Kidney (tissue), 14 donors: ENCODE data around the gene CHD2. TPM values are rescaled to one million over a fixed set of nuclear protein-coding genes. Genes with fewer than 3 reads are reported as not detected.
A peak's percentile ranks its signal among the peaks of the same experiment; 100 is the strongest.

Experiments used
- DNase-seq, 5 donors: peaks; one replicate each; pipeline ENCODE4 v3.0.0-alpha.2; 2013 to 2020
- FAIRE-seq: peaks from 2 replicates; lab custom pipeline; 2012; peaks lifted over from hg19 to GRCh38; lab: Jason Lieb, UNC
- H3K27ac ChIP-seq, 2 donors: one replicate each; pipeline ENCODE4 v1.7.0; 2013; ENCODE audit warnings: low read depth in 2 of 2, low read length in 2 of 2, inconsistent platforms in 1 of 2
- H3K27me3 ChIP-seq: one replicate; pipeline ENCODE4 v1.7.1; 2013; ENCODE audit warnings: low read length, inconsistent platforms; ENCODE audit not compliant: control insufficient read depth, insufficient read depth
- H3K36me3 ChIP-seq, 3 donors: one replicate each; pipeline versions ENCODE4 v1.7.0 to v1.7.1; 2013; ENCODE audit warnings: low read length in 3 of 3, control low read depth in 1 of 3, inconsistent platforms in 1 of 3; ENCODE audit not compliant: insufficient read depth in 3 of 3, control insufficient read depth in 2 of 3
- H3K4me1 ChIP-seq, 3 donors: one replicate each; pipeline versions ENCODE4 v1.7.0 to v1.7.1; 2013; ENCODE audit warnings: low read length in 3 of 3, inconsistent platforms in 1 of 3, low read depth in 1 of 3; ENCODE audit not compliant: control insufficient read depth in 2 of 3, insufficient read depth in 2 of 3
- H3K4me3 ChIP-seq, 3 donors: one replicate each; pipeline versions ENCODE4 v1.7.0 to v1.8.1; 2013; ENCODE audit warnings: low read length in 3 of 3, control low read depth in 1 of 3, inconsistent platforms in 1 of 3
- H3K9ac ChIP-seq, 3 donors: one replicate each; pipeline versions ENCODE4 v1.7.0 to v1.7.1; 2013; ENCODE audit warnings: low read length in 3 of 3, control low read depth in 1 of 3, inconsistent platforms in 1 of 3
- H3K9me3 ChIP-seq, 3 donors: one replicate each; pipeline versions ENCODE4 v1.7.0 to v1.7.1; 2013; ENCODE audit warnings: low read length in 3 of 3, control low read depth in 1 of 3, inconsistent platforms in 1 of 3; ENCODE audit not compliant: control insufficient read depth in 2 of 3, insufficient read depth in 1 of 3
- intact Hi-C: fragments of 100-400 bp; cut with DNase I; formaldehyde crosslinking; loops from one replicate; pipeline ENCODE4 v1.11.1; 2022
- polyA plus RNA-seq: library from polyadenylated mRNA; stranded (reverse); fragments of 350-450 nt; fragmentation: Illumina TruSeq; extraction: RNeasy Lipid Tissue Mini Kit (QIAGEN cat#74804); gene quantifications from one replicate; pipeline ENCODE4 v1.2.3, GENCODE V29; 2014; ENCODE audit warnings: low read depth, low replicate concordance; ENCODE audit not compliant: insufficient read depth
- total RNA-seq: library from RNA; stranded (reverse); fragmentation: NEBNext Ultra II Directional; extraction: Animal tissue kit (Norgen Biotek cat#: 25700); gene quantifications from one replicate; pipeline ENCODE4 v1.2.1, GENCODE V29; 2021
- TF ChIP-seq, protein P1 (sequence below): IDR thresholded peaks from 3 replicates; pipeline ENCODE4 v1.5.1; 2012; ENCODE audit warnings: mild to moderate bottlenecking, moderate library complexity, borderline replicate concordance; ENCODE audit not compliant: insufficient read depth; ENCODE audit errors: extremely low read depth
- donor health status: control.
- donor health status: control.
- donor health status: control.
- donor health status: control.
- donor health status: control.
- donor health status: DM: yes; HTN: yes; CAD: no.
- donor health status: Normal renal cell carcinoma (clear cell type).

CHD2 gene
- total and polyA plus RNA-seq, 2 donors from 2014 or later = 22.5 to 137 TPM

DNA sequence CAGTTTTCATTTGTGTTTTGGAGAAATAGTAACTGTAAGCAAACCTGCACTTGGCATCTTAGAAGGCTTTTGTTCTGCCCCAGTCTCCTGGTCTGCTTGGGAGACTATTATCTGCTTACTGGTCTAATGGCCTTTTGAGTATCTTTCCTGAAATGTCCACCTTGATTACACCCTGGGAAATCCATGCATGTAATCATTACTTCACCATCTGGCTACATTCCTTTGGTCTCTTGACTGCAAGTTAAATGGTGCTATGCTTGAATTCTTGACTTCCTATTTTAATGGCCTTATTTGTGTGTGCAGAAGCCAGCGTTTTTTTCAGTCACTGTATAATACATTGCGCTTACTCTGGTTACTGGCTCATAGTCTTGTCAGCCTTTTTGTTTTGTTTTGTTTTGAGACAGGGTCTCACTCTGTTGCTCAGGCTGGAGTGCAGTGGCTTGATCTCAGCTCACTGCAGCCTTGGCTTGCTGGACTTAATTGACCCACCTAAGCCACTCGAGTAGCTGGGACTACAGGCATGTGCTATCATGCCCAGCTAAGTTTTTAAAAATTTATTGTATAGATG, 30.0 kb downstream of the CHD2 start:
- no peak for FAIRE-seq

DNA sequence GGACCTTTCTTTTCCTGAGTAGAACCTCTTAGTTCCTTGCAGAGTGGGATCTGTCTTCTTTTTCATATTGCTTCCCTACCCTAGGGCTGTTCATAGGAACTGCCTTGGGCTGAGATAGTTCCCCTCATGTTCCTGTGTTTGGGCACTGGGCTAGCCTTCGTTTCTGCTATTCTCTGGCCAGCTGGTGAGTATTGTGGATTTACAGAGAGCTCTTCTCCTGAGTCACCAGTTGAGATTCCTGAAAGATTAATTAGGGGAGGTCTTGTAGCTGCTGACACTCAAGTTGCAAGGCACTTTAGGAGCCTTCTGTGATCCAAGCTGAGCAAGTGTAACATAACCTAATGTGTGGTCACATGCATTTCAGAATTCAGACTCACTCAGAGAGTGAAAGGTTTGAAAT, 30.7 kb downstream of the CHD2 start:
- DNase-seq (peak in 2 of 5 donors; percentile 58 to 63), FAIRE-seq (no peak)
- H3K4me3 ChIP-seq = no peak overlapping the region
- peaks cover 0 to 5% (median 3%) of the 10 kb centered on the region in 3 donors for H3K4me1 ChIP-seq
- peaks cover 14 to 68% (median 27%) of the 10 kb centered on the region in 3 donors for H3K36me3 ChIP-seq
- peak overlapping the region in 1 of 2 donors; percentile 7 for H3K27ac ChIP-seq
- TF ChIP-seq, protein P1, sequence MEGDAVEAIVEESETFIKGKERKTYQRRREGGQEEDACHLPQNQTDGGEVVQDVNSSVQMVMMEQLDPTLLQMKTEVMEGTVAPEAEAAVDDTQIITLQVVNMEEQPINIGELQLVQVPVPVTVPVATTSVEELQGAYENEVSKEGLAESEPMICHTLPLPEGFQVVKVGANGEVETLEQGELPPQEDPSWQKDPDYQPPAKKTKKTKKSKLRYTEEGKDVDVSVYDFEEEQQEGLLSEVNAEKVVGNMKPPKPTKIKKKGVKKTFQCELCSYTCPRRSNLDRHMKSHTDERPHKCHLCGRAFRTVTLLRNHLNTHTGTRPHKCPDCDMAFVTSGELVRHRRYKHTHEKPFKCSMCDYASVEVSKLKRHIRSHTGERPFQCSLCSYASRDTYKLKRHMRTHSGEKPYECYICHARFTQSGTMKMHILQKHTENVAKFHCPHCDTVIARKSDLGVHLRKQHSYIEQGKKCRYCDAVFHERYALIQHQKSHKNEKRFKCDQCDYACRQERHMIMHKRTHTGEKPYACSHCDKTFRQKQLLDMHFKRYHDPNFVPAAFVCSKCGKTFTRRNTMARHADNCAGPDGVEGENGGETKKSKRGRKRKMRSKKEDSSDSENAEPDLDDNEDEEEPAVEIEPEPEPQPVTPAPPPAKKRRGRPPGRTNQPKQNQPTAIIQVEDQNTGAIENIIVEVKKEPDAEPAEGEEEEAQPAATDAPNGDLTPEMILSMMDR = no peak
- no peak overlapping the region for H3K9ac ChIP-seq
- no peaks in the 10 kb centered on the region for H3K9me3 ChIP-seq
- no peaks in the 10 kb centered on the region for H3K27me3 ChIP-seq
- intact Hi-C loops = no loop called here

More for the DNA sequence above, 30.0 kb downstream of the CHD2 start:
- TF ChIP-seq, protein P1 = no peak
- no peaks in the 10 kb centered on the region for H3K27me3 ChIP-seq
- intact Hi-C loops = no loop called here
- no peaks in the 10 kb centered on the region for H3K9me3 ChIP-seq
- DNase-seq = peak in 2 of 5 donors; percentile 63 to 70
- H3K36me3 ChIP-seq = peaks cover 14 to 73% (median 24%) of the 10 kb centered on the region in 3 donors
- H3K4me3 ChIP-seq = no peak overlapping the region
- H3K9ac ChIP-seq = no peak overlapping the region
- no peak overlapping the region for H3K27ac ChIP-seq
- H3K4me1 ChIP-seq = peaks cover 0 to 5% (median 3%) of the 10 kb centered on the region in 3 donors

DNA sequence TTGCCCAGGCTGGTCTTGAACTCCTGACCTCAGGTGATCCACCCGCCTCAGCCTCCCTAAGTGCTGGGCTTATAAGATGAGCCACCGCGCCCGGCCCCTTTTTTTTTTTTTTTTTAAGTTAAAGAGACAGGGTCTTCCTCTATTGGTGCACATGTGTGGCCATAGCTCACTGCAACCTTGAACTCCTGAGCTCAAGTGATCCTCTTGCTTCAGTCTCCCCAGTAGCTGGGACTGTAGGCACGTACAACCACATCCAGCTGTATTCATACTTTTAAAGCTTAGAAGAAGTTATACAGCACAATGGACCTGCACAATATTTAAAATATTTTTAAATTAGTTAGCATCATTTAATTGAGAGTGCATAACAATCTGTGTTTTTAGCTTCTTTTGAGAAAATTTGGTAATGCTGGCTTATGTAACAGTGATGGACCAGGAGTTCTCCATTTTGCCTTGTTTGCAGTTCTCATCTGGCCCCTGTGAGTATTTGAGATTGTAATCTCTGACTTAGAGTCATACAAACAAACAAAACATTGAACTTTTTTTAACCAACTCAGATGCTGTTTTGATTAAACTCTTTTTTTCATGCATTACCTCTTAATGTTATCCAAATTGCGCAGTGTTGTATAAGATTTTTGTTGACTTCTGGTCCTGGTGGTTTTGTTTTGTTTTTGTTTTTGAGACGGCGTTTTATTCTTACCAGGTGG, 33.0 kb downstream of the CHD2 start:
- Histone ChIP-seq H3K4me1 (peaks cover 0 to 5% (median 3%) of the 10 kb centered on the region in 3 donors), H3K27me3 (no peaks in the 10 kb centered on the region), H3K27ac (no peak overlapping the region), H3K9me3 (no peaks in the 10 kb centered on the region), H3K4me3 (no peak overlapping the region), H3K9ac (no peak overlapping the region), H3K36me3 (peaks cover 10 to 61% (median 31%) of the 10 kb centered on the region in 3 donors)
- TF ChIP-seq, protein P1 = no peak
- DNase-seq (no peak), FAIRE-seq (no peak)
- intact Hi-C loops = no loop called here
